ENCODE data around the gene FAIM2. TPM values are rescaled to one million over a fixed set of nuclear protein-coding genes. Genes with fewer than 3 reads are reported as not detected.

FAIM2 gene
- total and polyA plus RNA-seq, 2 experiments from 2014 or later: 0.61 to 2.0 TPM

DNA sequence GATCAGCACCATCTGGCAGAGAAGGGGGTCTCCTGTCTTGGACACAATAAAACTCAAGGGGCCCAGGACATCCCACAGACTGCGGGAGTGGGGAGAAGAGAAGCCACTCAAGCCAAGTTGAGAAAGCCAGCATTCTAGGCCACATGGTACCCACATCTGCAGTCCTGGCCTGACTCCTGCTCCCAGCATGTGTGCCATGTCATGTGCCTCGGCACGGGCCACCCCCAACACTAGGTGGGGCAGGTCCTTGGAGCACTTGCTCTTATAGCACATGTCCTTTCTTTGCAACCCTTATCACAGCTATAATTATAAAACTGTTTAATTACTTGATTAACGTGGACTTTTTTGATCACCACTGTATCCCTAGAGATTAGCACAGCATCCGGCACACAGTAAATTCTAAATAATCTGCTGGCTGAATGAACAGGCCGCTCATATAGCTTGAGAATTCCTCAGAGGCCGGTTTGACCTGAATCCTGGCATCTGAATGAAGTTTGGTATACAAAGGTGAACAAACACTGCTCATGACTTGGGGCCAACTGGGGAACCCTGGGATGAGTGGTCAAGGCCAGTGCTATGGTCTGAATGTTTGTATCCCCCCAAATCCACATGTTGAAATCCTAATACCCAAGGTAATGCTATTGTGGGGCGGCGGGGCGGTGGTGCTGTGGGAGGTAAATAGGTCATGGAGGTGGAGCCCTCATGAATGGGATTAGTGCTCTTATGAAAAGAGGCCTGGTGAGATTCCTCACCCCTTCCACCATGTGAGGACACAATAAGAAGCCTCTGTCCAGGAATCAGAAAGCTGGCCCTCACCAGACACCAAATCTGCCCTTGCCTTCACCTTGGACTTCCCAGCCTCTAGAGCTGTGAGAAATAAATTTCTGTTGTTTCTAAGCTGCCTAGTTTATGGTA, 82.1 kb downstream of the FAIM2 start:
- Histone ChIP-seq H3K4me2 (peak overlapping the region; percentile 32; the same call in 1 of the 2 replicates), H3K4me3 (no peak overlapping the region), H3K36me3 (ENCODE audit: insufficient read depth) (no peaks in the 10 kb centered on the region), H2AFZ (no peak overlapping the region), H3F3A (replicated peaks; ENCODE audit: low read depth) (no peaks in the 10 kb centered on the region), H3K79me2 (replicated peaks; ENCODE audit: insufficient read depth) (peaks cover 76% of the 10 kb centered on the region), H3K27ac (ENCODE audit: low read depth) (no peak overlapping the region), H3K27me3 (ENCODE audit: insufficient read depth) (no peaks in the 10 kb centered on the region), H3K4me1 (ENCODE audit: insufficient read depth) (peaks cover 36% of the 10 kb centered on the region), H3K9me2 (ENCODE audit: insufficient read depth) (no peaks in the 10 kb centered on the region), H4K20me1 (replicated peaks; ENCODE audit: insufficient read depth) (peaks cover 13% of the 10 kb centered on the region)
- Mint-ChIP-seq H3K4me1 (peaks cover 53% of the 10 kb centered on the region), H3K4me3 (no peak overlapping the region), H3K36me3 (ENCODE audit: low read depth) (peaks cover 7% of the 10 kb centered on the region), H3K27ac (peak overlapping the region; percentile 80; the same call in 1 of the 2 replicates), H3K27me3 (ENCODE audit: insufficient read depth, low read depth, poor library complexity) (peaks cover 7% of the 10 kb centered on the region), H3K9me3 (no peaks in the 10 kb centered on the region)
- ATAC-seq (no peak; the same call in 2 of the 3 replicates), DNase-seq (ENCODE audit: low spot score) (no peak)
- no peak for TF ChIP-seq EZH2phosphoT487 (IDR thresholded peaks at IDR 0.05; ENCODE audit: unreplicated experiment)
- no peak for TF ChIP-seq STAT1 (IDR thresholded peaks at IDR 0.05; ENCODE audit: unreplicated experiment)
- TF ChIP-seq JUNB (IDR thresholded peaks at IDR 0.05; ENCODE audit: unreplicated experiment): no peak
- TF ChIP-seq, protein P1, sequence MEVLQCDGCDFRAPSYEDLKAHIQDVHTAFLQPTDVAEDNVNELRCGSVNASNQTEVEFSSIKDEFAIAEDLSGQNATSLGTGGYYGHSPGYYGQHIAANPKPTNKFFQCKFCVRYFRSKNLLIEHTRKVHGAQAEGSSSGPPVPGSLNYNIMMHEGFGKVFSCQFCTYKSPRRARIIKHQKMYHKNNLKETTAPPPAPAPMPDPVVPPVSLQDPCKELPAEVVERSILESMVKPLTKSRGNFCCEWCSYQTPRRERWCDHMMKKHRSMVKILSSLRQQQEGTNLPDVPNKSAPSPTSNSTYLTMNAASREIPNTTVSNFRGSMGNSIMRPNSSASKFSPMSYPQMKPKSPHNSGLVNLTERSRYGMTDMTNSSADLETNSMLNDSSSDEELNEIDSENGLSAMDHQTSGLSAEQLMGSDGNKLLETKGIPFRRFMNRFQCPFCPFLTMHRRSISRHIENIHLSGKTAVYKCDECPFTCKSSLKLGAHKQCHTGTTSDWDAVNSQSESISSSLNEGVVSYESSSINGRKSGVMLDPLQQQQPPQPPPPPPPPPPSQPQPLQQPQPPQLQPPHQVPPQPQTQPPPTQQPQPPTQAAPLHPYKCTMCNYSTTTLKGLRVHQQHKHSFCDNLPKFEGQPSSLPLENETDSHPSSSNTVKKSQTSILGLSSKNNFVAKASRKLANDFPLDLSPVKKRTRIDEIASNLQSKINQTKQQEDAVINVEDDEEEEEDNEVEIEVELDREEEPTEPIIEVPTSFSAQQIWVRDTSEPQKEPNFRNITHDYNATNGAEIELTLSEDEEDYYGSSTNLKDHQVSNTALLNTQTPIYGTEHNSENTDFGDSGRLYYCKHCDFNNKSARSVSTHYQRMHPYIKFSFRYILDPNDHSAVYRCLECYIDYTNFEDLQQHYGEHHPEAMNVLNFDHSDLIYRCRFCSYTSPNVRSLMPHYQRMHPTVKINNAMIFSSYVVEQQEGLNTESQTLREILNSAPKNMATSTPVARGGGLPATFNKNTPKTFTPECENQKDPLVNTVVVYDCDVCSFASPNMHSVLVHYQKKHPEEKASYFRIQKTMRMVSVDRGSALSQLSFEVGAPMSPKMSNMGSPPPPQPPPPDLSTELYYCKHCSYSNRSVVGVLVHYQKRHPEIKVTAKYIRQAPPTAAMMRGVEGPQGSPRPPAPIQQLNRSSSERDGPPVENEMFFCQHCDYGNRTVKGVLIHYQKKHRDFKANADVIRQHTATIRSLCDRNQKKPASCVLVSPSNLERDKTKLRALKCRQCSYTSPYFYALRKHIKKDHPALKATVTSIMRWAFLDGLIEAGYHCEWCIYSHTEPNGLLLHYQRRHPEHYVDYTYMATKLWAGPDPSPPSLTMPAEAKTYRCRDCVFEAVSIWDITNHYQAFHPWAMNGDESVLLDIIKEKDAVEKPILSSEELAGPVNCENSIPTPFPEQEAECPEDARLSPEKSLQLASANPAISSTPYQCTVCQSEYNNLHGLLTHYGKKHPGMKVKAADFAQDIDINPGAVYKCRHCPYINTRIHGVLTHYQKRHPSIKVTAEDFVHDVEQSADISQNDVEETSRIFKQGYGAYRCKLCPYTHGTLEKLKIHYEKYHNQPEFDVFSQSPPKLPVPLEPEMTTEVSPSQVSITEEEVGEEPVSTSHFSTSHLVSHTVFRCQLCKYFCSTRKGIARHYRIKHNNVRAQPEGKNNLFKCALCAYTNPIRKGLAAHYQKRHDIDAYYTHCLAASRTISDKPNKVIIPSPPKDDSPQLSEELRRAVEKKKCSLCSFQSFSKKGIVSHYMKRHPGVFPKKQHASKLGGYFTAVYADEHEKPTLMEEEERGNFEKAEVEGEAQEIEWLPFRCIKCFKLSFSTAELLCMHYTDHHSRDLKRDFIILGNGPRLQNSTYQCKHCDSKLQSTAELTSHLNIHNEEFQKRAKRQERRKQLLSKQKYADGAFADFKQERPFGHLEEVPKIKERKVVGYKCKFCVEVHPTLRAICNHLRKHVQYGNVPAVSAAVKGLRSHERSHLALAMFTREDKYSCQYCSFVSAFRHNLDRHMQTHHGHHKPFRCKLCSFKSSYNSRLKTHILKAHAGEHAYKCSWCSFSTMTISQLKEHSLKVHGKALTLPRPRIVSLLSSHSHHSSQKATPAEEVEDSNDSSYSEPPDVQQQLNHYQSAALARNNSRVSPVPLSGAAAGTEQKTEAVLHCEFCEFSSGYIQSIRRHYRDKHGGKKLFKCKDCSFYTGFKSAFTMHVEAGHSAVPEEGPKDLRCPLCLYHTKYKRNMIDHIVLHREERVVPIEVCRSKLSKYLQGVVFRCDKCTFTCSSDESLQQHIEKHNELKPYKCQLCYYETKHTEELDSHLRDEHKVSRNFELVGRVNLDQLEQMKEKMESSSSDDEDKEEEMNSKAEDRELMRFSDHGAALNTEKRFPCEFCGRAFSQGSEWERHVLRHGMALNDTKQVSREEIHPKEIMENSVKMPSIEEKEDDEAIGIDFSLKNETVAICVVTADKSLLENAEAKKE (CRISPR knock-in tag; IDR thresholded peaks at IDR 0.05): no peak
- TF ChIP-seq ZNF114 (CRISPR knock-in tag; IDR thresholded peaks at IDR 0.05): no peak
- TF ChIP-seq, protein P2, sequence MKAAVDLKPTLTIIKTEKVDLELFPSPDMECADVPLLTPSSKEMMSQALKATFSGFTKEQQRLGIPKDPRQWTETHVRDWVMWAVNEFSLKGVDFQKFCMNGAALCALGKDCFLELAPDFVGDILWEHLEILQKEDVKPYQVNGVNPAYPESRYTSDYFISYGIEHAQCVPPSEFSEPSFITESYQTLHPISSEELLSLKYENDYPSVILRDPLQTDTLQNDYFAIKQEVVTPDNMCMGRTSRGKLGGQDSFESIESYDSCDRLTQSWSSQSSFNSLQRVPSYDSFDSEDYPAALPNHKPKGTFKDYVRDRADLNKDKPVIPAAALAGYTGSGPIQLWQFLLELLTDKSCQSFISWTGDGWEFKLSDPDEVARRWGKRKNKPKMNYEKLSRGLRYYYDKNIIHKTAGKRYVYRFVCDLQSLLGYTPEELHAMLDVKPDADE (IDR thresholded peaks at IDR 0.05): no peak
- TF ChIP-seq ZNF331 (CRISPR knock-in tag; IDR thresholded peaks at IDR 0.05; ENCODE audit: low read depth): no peak
- TF ChIP-seq, protein P3, sequence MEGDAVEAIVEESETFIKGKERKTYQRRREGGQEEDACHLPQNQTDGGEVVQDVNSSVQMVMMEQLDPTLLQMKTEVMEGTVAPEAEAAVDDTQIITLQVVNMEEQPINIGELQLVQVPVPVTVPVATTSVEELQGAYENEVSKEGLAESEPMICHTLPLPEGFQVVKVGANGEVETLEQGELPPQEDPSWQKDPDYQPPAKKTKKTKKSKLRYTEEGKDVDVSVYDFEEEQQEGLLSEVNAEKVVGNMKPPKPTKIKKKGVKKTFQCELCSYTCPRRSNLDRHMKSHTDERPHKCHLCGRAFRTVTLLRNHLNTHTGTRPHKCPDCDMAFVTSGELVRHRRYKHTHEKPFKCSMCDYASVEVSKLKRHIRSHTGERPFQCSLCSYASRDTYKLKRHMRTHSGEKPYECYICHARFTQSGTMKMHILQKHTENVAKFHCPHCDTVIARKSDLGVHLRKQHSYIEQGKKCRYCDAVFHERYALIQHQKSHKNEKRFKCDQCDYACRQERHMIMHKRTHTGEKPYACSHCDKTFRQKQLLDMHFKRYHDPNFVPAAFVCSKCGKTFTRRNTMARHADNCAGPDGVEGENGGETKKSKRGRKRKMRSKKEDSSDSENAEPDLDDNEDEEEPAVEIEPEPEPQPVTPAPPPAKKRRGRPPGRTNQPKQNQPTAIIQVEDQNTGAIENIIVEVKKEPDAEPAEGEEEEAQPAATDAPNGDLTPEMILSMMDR (conservative IDR thresholded peaks at IDR 0.05; ENCODE audit: low read depth in 2 of 2): no peak
- TF ChIP-seq, protein P4, sequence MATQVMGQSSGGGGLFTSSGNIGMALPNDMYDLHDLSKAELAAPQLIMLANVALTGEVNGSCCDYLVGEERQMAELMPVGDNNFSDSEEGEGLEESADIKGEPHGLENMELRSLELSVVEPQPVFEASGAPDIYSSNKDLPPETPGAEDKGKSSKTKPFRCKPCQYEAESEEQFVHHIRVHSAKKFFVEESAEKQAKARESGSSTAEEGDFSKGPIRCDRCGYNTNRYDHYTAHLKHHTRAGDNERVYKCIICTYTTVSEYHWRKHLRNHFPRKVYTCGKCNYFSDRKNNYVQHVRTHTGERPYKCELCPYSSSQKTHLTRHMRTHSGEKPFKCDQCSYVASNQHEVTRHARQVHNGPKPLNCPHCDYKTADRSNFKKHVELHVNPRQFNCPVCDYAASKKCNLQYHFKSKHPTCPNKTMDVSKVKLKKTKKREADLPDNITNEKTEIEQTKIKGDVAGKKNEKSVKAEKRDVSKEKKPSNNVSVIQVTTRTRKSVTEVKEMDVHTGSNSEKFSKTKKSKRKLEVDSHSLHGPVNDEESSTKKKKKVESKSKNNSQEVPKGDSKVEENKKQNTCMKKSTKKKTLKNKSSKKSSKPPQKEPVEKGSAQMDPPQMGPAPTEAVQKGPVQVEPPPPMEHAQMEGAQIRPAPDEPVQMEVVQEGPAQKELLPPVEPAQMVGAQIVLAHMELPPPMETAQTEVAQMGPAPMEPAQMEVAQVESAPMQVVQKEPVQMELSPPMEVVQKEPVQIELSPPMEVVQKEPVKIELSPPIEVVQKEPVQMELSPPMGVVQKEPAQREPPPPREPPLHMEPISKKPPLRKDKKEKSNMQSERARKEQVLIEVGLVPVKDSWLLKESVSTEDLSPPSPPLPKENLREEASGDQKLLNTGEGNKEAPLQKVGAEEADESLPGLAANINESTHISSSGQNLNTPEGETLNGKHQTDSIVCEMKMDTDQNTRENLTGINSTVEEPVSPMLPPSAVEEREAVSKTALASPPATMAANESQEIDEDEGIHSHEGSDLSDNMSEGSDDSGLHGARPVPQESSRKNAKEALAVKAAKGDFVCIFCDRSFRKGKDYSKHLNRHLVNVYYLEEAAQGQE (IDR thresholded peaks at IDR 0.05; ENCODE audit: unreplicated experiment): no peak
- TF ChIP-seq NANOG (IDR thresholded peaks at IDR 0.05; ENCODE audit: borderline replicate concordance): no peak
- no peak for TF ChIP-seq POLR2AphosphoS5 (IDR thresholded peaks at IDR 0.05; ENCODE audit: low read depth)
- no peak for TF ChIP-seq EZH2 (IDR thresholded peaks at IDR 0.05; ENCODE audit: low read depth, unreplicated experiment)
- TF ChIP-seq CREB1 (CRISPR knock-in tag; IDR thresholded peaks at IDR 0.05; ENCODE audit: low read depth): no peak

All from GM23338 (cell line).